ENCODE results near the gene EPAS1. TPM values are rescaled to one million over a fixed set of nuclear protein-coding genes. Genes with fewer than 3 reads are reported as not detected.

Gene EPAS1
- total RNA-seq, 1 experiment from 2014 or later: 55.9 TPM

DNA sequence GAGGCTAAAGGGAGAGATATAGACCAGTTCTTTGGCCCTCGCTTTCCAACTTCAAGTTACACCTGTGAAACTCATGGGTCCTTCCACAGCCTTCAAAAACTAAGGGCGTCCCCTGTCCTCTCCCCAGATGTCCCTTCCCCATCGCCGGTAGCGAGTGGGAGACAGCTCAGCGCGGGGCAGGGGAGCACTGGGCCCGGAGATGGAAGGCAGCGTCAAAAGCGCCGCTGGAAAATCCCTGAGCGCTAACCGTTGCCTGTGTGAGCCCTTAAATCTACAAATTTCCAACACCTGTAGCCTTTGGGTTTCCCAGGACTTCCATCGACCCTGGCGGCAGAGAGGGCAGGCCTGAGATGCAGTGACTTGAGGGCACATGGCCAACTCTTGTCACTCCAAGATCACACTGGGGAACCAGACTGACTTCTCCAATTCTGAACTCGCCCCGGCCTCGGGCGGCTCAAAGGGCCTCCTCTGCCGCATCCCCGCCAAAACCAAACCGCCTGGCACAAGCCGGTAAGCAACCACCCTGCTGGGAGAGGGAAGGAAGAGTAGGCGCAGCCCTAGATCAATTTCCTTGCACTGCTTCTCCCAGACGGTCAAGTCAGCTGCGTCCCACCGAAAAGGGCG is 879 bp upstream of the EPAS1 start:
- Histone ChIP-seq H4K20me1 (ENCODE audit: insufficient read depth) (no peaks in the 10 kb centered on the region), H3K79me2 (ENCODE audit: insufficient read depth, low read length) (peaks cover 25% of the 10 kb centered on the region; the same call in 1 of the 2 replicates), H2AFZ (ENCODE audit: low read depth, low read length, poor library complexity, severe bottlenecking) (no peak overlapping the region), H3K9me2 (ENCODE audit: insufficient read depth) (no peaks in the 10 kb centered on the region), H3K4me1 (ENCODE audit: control insufficient read depth in 1 of 2, insufficient read depth in 2 of 2, low read length in 2 of 2) (peaks cover 12 to 39% of the 10 kb centered on the region in 2 experiments; a peak in 3 of 4 replicates), H3K36me3 (ENCODE audit: control insufficient read depth in 1 of 2, insufficient read depth in 2 of 2, low read length in 2 of 2) (no peaks in the 10 kb centered on the region), H3K9ac (ENCODE audit: low read length) (peak overlapping the region; percentile 29; the same call in 1 of the 2 replicates), H3K4me3 (replicated peaks in 1 of 2; ENCODE audit: low read depth in 1 of 2, low read length in 2 of 2) (peak overlapping the region; percentile 32 to 91), H3K27me3 (ENCODE audit: insufficient read depth, low read length) (no peaks in the 10 kb centered on the region), H3K4me2 (ENCODE audit: low read length) (peak overlapping the region; percentile 100), H3K27ac (ENCODE audit: low read depth, low read length) (peak overlapping the region; percentile 54; the same call in 1 of the 2 replicates), H3K9me3 (ENCODE audit: control insufficient read depth in 1 of 2, insufficient read depth in 1 of 2, low read depth in 1 of 2, low read length in 2 of 2) (no peaks in the 10 kb centered on the region)
- CTCF ChIA-PET: no interaction called here
- POLR2A ChIA-PET: interaction anchor here (0.8 kb wide), 1 partner anchor 14 kb away, joined by 4 read pairs; no protein-coding TSS in a partner anchor
- no TSS peak for BruUV-seq (replicated peaks)
- intact Hi-C loops (cut with micrococcal nuclease): no loop called here
- ATAC-seq: no peak
- RAD21 ChIA-PET (ENCODE audit: low non-redundant PET in 1 of 2, low total read pairs in 2 of 2, uncharacterized antibody in 2 of 2, unreplicated experiment in 2 of 2): no interaction called here
- TF ChIP-seq SP1 (IDR thresholded peaks at IDR 0.05; ENCODE audit: low read depth) (no peak), EZH2phosphoT487 (IDR thresholded peaks at IDR 0.05; ENCODE audit: borderline replicate concordance) (no peak), EZH2 (IDR thresholded peaks at IDR 0.05) (no peak), JUND (IDR thresholded peaks at IDR 0.05) (no peak), POLR2AphosphoS5 (IDR thresholded peaks at IDR 0.05; ENCODE audit: low read depth, low read length) (no peak), FOSL1 (IDR thresholded peaks at IDR 0.05; ENCODE audit: low read depth) (no peak), CBX3 (IDR thresholded peaks at IDR 0.05; ENCODE audit: low read depth) (no peak), YY1 (IDR thresholded peaks at IDR 0.05; ENCODE audit: extremely low read depth, insufficient replicate concordance, low read depth, low read length) (no peak), CEBPB (IDR thresholded peaks at IDR 0.05; ENCODE audit: low read depth) (no peak)
- TF ChIP-seq, protein P1, sequence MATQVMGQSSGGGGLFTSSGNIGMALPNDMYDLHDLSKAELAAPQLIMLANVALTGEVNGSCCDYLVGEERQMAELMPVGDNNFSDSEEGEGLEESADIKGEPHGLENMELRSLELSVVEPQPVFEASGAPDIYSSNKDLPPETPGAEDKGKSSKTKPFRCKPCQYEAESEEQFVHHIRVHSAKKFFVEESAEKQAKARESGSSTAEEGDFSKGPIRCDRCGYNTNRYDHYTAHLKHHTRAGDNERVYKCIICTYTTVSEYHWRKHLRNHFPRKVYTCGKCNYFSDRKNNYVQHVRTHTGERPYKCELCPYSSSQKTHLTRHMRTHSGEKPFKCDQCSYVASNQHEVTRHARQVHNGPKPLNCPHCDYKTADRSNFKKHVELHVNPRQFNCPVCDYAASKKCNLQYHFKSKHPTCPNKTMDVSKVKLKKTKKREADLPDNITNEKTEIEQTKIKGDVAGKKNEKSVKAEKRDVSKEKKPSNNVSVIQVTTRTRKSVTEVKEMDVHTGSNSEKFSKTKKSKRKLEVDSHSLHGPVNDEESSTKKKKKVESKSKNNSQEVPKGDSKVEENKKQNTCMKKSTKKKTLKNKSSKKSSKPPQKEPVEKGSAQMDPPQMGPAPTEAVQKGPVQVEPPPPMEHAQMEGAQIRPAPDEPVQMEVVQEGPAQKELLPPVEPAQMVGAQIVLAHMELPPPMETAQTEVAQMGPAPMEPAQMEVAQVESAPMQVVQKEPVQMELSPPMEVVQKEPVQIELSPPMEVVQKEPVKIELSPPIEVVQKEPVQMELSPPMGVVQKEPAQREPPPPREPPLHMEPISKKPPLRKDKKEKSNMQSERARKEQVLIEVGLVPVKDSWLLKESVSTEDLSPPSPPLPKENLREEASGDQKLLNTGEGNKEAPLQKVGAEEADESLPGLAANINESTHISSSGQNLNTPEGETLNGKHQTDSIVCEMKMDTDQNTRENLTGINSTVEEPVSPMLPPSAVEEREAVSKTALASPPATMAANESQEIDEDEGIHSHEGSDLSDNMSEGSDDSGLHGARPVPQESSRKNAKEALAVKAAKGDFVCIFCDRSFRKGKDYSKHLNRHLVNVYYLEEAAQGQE (IDR thresholded peaks at IDR 0.05; ENCODE audit: low read depth): no peak
- TF ChIP-seq, protein P2, sequence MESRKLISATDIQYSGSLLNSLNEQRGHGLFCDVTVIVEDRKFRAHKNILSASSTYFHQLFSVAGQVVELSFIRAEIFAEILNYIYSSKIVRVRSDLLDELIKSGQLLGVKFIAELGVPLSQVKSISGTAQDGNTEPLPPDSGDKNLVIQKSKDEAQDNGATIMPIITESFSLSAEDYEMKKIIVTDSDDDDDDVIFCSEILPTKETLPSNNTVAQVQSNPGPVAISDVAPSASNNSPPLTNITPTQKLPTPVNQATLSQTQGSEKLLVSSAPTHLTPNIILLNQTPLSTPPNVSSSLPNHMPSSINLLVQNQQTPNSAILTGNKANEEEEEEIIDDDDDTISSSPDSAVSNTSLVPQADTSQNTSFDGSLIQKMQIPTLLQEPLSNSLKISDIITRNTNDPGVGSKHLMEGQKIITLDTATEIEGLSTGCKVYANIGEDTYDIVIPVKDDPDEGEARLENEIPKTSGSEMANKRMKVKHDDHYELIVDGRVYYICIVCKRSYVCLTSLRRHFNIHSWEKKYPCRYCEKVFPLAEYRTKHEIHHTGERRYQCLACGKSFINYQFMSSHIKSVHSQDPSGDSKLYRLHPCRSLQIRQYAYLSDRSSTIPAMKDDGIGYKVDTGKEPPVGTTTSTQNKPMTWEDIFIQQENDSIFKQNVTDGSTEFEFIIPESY (IDR thresholded peaks at IDR 0.05; ENCODE audit: extremely low read depth, insufficient replicate concordance, low read length): no peak
- TF ChIP-seq, protein P3, sequence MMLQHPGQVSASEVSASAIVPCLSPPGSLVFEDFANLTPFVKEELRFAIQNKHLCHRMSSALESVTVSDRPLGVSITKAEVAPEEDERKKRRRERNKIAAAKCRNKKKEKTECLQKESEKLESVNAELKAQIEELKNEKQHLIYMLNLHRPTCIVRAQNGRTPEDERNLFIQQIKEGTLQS (IDR thresholded peaks at IDR 0.05): no peak
- DNase-seq (ENCODE audit: low read depth, low spot score): no peak

Measured in HCT116 (cell line).